A549 (cell line): ENCODE data around the gene HOXD8.

Experiments
- CBX2 ChIP-seq: fragments of 200-600 bp; sonication (generic); IDR thresholded peaks from 2 replicates; pipeline ENCODE4 v1.6.1; 2016; ENCODE audit warnings: low read depth, mild to moderate bottlenecking, borderline replicate concordance
- FOSL2 ChIP-seq, 2 experiments: fragments of 450-650 bp in 1 of 2; fragments of >200 bp in 1 of 2; sonication (Bioruptor Twin) in 1 of 2; formaldehyde crosslinking; IDR thresholded peaks; 2 replicates each; pipeline versions ENCODE4 v1.5.0 to v1.6.1; 2016 to 2020; ENCODE audit warnings: mild to moderate bottlenecking in 1 of 2, moderate library complexity in 1 of 2
- JUN ChIP-seq, 2 experiments: fragments of >200 bp; sonication (Bioruptor Twin); formaldehyde crosslinking; IDR thresholded peaks; 2 replicates in 1 of 2; 3 replicates in 1 of 2; pipeline ENCODE4 v1.6.1; 2016 to 2017
- MAZ ChIP-seq: fragments of 150-350 bp; IDR thresholded peaks from 2 replicates; pipeline ENCODE4 v1.6.1; 2014; ENCODE audit warnings: antibody characterized with exemption, low read depth, low read length, borderline replicate concordance
- POLR2AphosphoS2 ChIP-seq: conservative IDR thresholded peaks from 2 replicates; pipeline ENCODE4 v1.6.1; 2012; ENCODE audit warnings: low read length, improper control_type of control experiment, inconsistent platforms
- SMC3 ChIP-seq: fragments of >200 bp; sonication (Bioruptor Twin); formaldehyde crosslinking; IDR thresholded peaks from 3 replicates; pipeline ENCODE4 v1.6.1; 2018; ENCODE audit warnings: inconsistent platforms
- ZC3H11A ChIP-seq: fragments of 450-650 bp; IDR thresholded peaks from 2 replicates; pipeline ENCODE4 v1.6.1; 2014; ENCODE audit warnings: antibody characterized with exemption, mild to moderate bottlenecking
- ZFP36 ChIP-seq: fragments of 450-650 bp; IDR thresholded peaks from 2 replicates; pipeline ENCODE4 v1.6.1; 2014; ENCODE audit warnings: borderline replicate concordance; ENCODE audit not compliant: partially characterized antibody
- TF ChIP-seq, protein P1 (sequence below): fragments of 200-600 bp; sonication (generic); IDR thresholded peaks from 2 replicates; pipeline ENCODE4 v1.6.1; 2016; ENCODE audit warnings: antibody characterized with exemption, mild to moderate bottlenecking, moderate library complexity
- TF ChIP-seq, protein P2 (sequence below): fragments of >200 bp; sonication (Bioruptor Twin); formaldehyde crosslinking; IDR thresholded peaks from 3 replicates; pipeline ENCODE4 v1.5.1; 2016
- TF ChIP-seq, protein P3 (sequence below): fragments of 150-350 bp; IDR thresholded peaks from 2 replicates; pipeline ENCODE4 v1.6.1; 2014; ENCODE audit warnings: low read depth, mild to moderate bottlenecking, low read length
- TF ChIP-seq, protein P4 (sequence below): IDR thresholded peaks from 2 replicates; pipeline ENCODE4 v1.6.1; 2012; ENCODE audit warnings: low read depth, borderline replicate concordance

DNA sequence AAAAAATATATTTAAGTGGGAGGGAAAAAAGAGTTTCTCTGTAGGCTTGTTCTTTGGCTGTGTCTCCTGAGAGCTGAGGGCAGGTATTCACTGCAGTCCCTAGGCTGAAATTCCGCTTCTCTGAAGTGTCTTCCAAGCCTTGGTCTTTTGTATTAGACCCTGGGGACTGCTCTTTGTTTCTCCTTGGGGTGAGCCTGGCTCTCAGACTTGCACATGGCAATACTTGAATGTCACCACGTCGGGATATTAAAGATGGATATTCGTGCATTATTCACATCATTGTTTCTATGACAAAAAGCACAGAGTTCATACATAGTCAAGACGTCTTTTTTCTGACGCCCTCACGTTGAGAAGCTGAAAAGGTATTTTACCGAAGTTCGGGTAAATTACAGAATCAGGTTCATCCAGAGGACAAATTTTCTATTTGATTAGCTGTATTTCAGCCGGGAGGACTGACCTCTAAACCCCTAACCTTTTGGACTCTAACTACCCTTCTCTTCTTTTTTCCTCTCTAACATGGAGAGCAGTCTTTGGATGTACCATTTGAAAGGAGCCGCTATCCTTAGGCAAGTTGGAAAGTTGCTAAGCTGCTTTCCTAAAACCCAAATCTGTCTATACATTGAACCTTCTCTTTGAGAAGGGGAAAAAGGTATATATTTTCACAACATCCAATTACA, 25.2 kb downstream of the HOXD8 start:
- TF ChIP-seq, protein P1, sequence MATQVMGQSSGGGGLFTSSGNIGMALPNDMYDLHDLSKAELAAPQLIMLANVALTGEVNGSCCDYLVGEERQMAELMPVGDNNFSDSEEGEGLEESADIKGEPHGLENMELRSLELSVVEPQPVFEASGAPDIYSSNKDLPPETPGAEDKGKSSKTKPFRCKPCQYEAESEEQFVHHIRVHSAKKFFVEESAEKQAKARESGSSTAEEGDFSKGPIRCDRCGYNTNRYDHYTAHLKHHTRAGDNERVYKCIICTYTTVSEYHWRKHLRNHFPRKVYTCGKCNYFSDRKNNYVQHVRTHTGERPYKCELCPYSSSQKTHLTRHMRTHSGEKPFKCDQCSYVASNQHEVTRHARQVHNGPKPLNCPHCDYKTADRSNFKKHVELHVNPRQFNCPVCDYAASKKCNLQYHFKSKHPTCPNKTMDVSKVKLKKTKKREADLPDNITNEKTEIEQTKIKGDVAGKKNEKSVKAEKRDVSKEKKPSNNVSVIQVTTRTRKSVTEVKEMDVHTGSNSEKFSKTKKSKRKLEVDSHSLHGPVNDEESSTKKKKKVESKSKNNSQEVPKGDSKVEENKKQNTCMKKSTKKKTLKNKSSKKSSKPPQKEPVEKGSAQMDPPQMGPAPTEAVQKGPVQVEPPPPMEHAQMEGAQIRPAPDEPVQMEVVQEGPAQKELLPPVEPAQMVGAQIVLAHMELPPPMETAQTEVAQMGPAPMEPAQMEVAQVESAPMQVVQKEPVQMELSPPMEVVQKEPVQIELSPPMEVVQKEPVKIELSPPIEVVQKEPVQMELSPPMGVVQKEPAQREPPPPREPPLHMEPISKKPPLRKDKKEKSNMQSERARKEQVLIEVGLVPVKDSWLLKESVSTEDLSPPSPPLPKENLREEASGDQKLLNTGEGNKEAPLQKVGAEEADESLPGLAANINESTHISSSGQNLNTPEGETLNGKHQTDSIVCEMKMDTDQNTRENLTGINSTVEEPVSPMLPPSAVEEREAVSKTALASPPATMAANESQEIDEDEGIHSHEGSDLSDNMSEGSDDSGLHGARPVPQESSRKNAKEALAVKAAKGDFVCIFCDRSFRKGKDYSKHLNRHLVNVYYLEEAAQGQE = no peak
- no peak for TF ChIP-seq JUN (IDR thresholded peaks at IDR 0.05)
- no peak for TF ChIP-seq ZFP36
- TF ChIP-seq, protein P2, sequence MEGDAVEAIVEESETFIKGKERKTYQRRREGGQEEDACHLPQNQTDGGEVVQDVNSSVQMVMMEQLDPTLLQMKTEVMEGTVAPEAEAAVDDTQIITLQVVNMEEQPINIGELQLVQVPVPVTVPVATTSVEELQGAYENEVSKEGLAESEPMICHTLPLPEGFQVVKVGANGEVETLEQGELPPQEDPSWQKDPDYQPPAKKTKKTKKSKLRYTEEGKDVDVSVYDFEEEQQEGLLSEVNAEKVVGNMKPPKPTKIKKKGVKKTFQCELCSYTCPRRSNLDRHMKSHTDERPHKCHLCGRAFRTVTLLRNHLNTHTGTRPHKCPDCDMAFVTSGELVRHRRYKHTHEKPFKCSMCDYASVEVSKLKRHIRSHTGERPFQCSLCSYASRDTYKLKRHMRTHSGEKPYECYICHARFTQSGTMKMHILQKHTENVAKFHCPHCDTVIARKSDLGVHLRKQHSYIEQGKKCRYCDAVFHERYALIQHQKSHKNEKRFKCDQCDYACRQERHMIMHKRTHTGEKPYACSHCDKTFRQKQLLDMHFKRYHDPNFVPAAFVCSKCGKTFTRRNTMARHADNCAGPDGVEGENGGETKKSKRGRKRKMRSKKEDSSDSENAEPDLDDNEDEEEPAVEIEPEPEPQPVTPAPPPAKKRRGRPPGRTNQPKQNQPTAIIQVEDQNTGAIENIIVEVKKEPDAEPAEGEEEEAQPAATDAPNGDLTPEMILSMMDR = no peak
- TF ChIP-seq FOSL2 (IDR thresholded peaks at IDR 0.05) = no peak
- no peak for TF ChIP-seq FOSL2 (CRISPR knock-in tag; IDR thresholded peaks at IDR 0.05)
- no peak for TF ChIP-seq MAZ
- TF ChIP-seq, protein P3, sequence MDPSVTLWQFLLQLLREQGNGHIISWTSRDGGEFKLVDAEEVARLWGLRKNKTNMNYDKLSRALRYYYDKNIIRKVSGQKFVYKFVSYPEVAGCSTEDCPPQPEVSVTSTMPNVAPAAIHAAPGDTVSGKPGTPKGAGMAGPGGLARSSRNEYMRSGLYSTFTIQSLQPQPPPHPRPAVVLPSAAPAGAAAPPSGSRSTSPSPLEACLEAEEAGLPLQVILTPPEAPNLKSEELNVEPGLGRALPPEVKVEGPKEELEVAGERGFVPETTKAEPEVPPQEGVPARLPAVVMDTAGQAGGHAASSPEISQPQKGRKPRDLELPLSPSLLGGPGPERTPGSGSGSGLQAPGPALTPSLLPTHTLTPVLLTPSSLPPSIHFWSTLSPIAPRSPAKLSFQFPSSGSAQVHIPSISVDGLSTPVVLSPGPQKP = no peak
- no peak for TF ChIP-seq POLR2AphosphoS2
- no peak for TF ChIP-seq SMC3
- TF ChIP-seq ZC3H11A = no peak
- TF ChIP-seq, protein P4, sequence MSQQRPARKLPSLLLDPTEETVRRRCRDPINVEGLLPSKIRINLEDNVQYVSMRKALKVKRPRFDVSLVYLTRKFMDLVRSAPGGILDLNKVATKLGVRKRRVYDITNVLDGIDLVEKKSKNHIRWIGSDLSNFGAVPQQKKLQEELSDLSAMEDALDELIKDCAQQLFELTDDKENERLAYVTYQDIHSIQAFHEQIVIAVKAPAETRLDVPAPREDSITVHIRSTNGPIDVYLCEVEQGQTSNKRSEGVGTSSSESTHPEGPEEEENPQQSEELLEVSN = no peak
- TF ChIP-seq CBX2 = no peak
